22Rv1 (cell line): ENCODE results near the gene HCCS.

ENCODE experiments used
- CTCF ChIP-seq: fragments of 450-650 bp; IDR thresholded peaks from 2 replicates; pipeline ENCODE4 v1.5.1; 2017; ENCODE audit warnings: mild to moderate bottlenecking
- ZFX ChIP-seq: fragments of 450-650 bp; IDR thresholded peaks from 2 replicates; pipeline ENCODE4 v1.6.1; 2017; ENCODE audit warnings: antibody characterized with exemption, borderline replicate concordance

DNA sequence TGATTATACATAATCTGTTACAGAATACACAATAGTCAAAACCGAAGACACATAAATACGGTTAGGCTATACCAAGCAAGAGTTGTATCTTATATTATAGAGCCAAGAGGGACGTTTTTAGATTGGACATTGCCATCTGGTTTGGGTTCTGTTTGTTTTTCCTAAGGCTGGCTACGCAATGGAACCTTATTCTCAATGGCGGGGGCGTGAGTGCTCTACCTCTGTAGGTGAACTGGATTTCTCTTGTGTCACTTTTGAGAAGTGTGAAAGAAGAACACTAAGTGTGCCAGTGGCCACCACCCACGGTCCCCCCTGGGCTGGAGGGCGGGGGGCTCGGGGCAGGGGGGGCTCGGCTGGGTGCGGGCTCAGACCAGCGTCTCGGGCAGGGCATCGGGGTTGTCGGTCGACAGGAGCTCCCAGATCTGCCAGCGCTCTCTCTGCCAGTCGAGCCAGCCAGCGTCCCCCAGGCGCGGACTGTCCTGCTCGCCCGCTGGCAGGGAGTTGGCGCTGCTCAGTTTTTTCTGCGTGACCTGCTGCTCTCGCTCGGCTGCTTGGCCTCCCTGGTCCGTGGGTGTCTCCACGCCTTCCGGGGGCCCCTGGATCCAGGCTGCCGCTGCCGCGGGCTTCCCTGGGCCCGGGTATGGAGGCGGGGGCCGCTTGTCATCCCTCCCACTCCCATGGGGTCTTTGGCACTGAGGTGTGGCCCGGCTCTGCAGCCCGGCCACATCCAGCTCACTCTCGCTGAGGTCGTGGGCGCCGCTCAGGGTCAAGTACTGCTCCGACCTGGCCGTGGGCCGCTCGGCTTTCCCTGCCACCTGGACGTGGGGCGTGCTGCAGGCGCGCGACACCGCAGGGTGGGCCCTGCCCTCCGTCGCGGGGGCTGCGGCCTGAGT is 27.6 kb downstream of the HCCS start:
- TF ChIP-seq CTCF, result no peak
- TF ChIP-seq ZFX, result no peak
